Adrenal gland (tissue), 5 donors: ENCODE measurements around the gene OAF.

ENCODE experiments used
- POLR2A ChIP-seq, 2 donors: fragments of 450-650 bp; IDR thresholded peaks; one replicate each; pipeline ENCODE4 v1.6.1; 2017; ENCODE audit warnings: antibody characterized with exemption in 2 of 2, mild to moderate bottlenecking in 2 of 2, moderate library complexity in 1 of 2
- TF ChIP-seq, protein P1 (sequence below), 6 experiments: fragments of 450-650 bp in 4 of 6; fragments of 200-600 bp in 2 of 6; sonication (generic) in 1 of 6; IDR thresholded peaks; 1 replicate in 5 of 6; 2 replicates in 1 of 6; pipeline versions ENCODE4 v1.5.1 to v1.8.0; 2016 to 2021; ENCODE audit warnings: antibody characterized with exemption in 6 of 6, mild to moderate bottlenecking in 2 of 6, moderate library complexity in 1 of 6
- donor health status: DM: no; HTN: no; CAD: no.

DNA sequence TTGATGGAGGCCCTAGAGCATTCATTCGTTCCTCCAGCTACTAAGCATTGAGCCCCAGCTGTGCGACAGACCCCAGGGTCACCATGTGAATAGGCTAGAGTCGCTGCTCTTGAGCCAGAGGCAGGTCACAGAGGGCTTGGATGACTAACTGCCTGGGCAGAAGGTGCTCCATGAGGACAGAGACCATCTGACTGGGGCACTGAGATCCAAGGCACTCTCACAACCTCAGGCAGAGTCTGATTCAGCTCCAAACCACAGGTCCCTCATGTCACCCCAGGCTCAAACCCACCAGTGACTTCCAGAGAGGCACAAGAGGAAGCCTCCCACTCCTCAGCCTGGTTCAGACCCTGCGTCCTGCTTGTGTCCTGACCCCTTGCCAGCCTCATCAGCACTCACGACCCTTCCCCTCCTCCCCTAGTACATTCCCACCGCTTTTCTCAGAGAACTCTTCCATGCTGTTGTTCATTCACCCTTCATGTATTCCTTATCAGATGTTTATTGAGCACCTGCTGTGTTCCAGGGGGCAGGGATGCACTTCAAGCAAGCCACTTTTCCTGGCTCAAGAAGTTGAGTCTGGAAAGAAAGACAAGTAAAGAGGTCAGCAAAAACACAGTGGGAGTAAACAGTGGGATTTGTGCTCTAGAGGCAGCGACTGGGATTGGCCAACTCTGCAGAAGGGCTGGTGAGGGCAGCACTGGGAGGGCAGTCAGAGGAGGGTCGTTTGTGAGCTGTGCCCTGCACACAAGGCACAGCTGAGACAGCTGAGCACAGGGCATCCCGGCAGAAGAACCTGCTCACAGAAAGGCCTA lies 9.3 kb downstream of the OAF start:
- TF ChIP-seq, protein P1, sequence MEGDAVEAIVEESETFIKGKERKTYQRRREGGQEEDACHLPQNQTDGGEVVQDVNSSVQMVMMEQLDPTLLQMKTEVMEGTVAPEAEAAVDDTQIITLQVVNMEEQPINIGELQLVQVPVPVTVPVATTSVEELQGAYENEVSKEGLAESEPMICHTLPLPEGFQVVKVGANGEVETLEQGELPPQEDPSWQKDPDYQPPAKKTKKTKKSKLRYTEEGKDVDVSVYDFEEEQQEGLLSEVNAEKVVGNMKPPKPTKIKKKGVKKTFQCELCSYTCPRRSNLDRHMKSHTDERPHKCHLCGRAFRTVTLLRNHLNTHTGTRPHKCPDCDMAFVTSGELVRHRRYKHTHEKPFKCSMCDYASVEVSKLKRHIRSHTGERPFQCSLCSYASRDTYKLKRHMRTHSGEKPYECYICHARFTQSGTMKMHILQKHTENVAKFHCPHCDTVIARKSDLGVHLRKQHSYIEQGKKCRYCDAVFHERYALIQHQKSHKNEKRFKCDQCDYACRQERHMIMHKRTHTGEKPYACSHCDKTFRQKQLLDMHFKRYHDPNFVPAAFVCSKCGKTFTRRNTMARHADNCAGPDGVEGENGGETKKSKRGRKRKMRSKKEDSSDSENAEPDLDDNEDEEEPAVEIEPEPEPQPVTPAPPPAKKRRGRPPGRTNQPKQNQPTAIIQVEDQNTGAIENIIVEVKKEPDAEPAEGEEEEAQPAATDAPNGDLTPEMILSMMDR (IDR thresholded peaks at IDR 0.05), result peak in 1 of 6 experiments; percentile 8
- no peak for TF ChIP-seq POLR2A (IDR thresholded peaks at IDR 0.05)
